GM23338 (cell line): Measurements from ENCODE around the gene ERC1. TPM values are rescaled to one million over a fixed set of nuclear protein-coding genes. Genes with fewer than 3 reads are reported as not detected.

ENCODE experiments used
- ATAC-seq: fragments of 200-7000 bp; cut with Tn5 transposase; 3 replicates; pipeline ENCODE4 v1.9.1; 2020
- DNase-seq: peaks from one replicate; pipeline ENCODE4 v3.0.0-alpha.2; 2015; ENCODE audit warnings: low spot score
- H2AFZ ChIP-seq: fragments of 200-600 bp; sonication (generic); 2 replicates; pipeline ENCODE4 v1.8.0; 2016; ENCODE audit warnings: antibody characterized with exemption, mild to moderate bottlenecking, moderate library complexity
- H3F3A ChIP-seq: fragments of 200-600 bp; sonication (generic); replicated peaks from 2 replicates; pipeline ENCODE4 v1.8.0; 2017; ENCODE audit warnings: antibody characterized with exemption, mixed run types, low read depth
- H3K27ac ChIP-seq: fragments of 200-600 bp; sonication (generic); 2 replicates; pipeline ENCODE4 v1.6.1; 2016; ENCODE audit warnings: low read depth
- H3K27me3 ChIP-seq: fragments of 200-600 bp; sonication (generic); 2 replicates; pipeline ENCODE4 v1.8.0; 2016; ENCODE audit warnings: mild to moderate bottlenecking, mixed run types, moderate library complexity; ENCODE audit not compliant: insufficient read depth
- H3K36me3 ChIP-seq: fragments of 200-600 bp; sonication (generic); 2 replicates; pipeline ENCODE4 v1.8.0; 2016; ENCODE audit warnings: mild to moderate bottlenecking; ENCODE audit not compliant: insufficient read depth
- H3K4me1 ChIP-seq: fragments of 200-600 bp; sonication (generic); 2 replicates; pipeline ENCODE4 v1.8.0; 2016; ENCODE audit warnings: mild to moderate bottlenecking, moderate library complexity; ENCODE audit not compliant: insufficient read depth
- H3K4me2 ChIP-seq: fragments of 200-600 bp; sonication (generic); 2 replicates; pipeline ENCODE4 v1.7.1; 2017; ENCODE audit warnings: mixed run types
- H3K4me3 ChIP-seq: fragments of 200-600 bp; sonication (generic); 2 replicates; pipeline ENCODE4 v1.6.1; 2016; ENCODE audit warnings: mixed run types
- H3K79me2 ChIP-seq: fragments of 200-600 bp; sonication (generic); replicated peaks from 2 replicates; pipeline ENCODE4 v1.8.0; 2017; ENCODE audit warnings: mild to moderate bottlenecking; ENCODE audit not compliant: insufficient read depth
- H3K9me2 ChIP-seq: fragments of 200-600 bp; sonication (generic); 2 replicates; pipeline ENCODE4 v1.8.0; 2017; ENCODE audit not compliant: insufficient read depth
- H4K20me1 ChIP-seq: fragments of 200-600 bp; sonication (generic); replicated peaks from 2 replicates; pipeline ENCODE4 v1.8.0; 2017; ENCODE audit warnings: mild to moderate bottlenecking; ENCODE audit not compliant: insufficient read depth
- H3K27ac Mint-ChIP-seq: 2 replicates; pipeline ENCODE4 v1.8.0; 2020; ENCODE audit warnings: inconsistent platforms, mild to moderate bottlenecking, moderate library complexity, mixed read lengths
- H3K27me3 Mint-ChIP-seq: 3 replicates; pipeline ENCODE4 v1.8.0; 2022; ENCODE audit warnings: low read depth, mild to moderate bottlenecking, moderate library complexity, mixed read lengths, inconsistent platforms; ENCODE audit not compliant: insufficient read depth, poor library complexity
- H3K36me3 Mint-ChIP-seq: 3 replicates; pipeline ENCODE4 v1.8.0; 2021; ENCODE audit warnings: low read depth, mild to moderate bottlenecking, inconsistent platforms, moderate library complexity, mixed read lengths
- H3K4me1 Mint-ChIP-seq: 3 replicates; pipeline ENCODE4 v1.8.0; 2020; ENCODE audit warnings: mild to moderate bottlenecking, inconsistent platforms, mixed read lengths
- H3K4me3 Mint-ChIP-seq: 3 replicates; pipeline ENCODE4 v1.8.0; 2021; ENCODE audit warnings: moderate library complexity, mild to moderate bottlenecking, inconsistent platforms, mixed read lengths
- H3K9me3 Mint-ChIP-seq: 3 replicates; pipeline ENCODE4 v1.8.0; 2020; ENCODE audit warnings: moderate library complexity, mild to moderate bottlenecking, inconsistent platforms, mixed read lengths
- CREB1 ChIP-seq: fragments of 250-450 bp; sonication (Bioruptor Pico); IDR thresholded peaks from 2 replicates; pipeline ENCODE4 v1.5.0; 2020; ENCODE audit warnings: low read depth, mild to moderate bottlenecking, moderate library complexity
- JUNB ChIP-seq: IDR thresholded peaks from one replicate; pipeline ENCODE4 v1.6.1; 2016; ENCODE audit warnings: antibody characterized with exemption; ENCODE audit not compliant: unreplicated experiment
- NANOG ChIP-seq: IDR thresholded peaks from 2 replicates; pipeline ENCODE4 v1.6.1; 2016; ENCODE audit warnings: antibody characterized with exemption, borderline replicate concordance
- ZNF114 ChIP-seq: fragments of 250-450 bp; sonication (Bioruptor Pico); IDR thresholded peaks from 2 replicates; pipeline ENCODE4 v1.5.0; 2020; ENCODE audit warnings: mild to moderate bottlenecking, moderate library complexity
- ZNF331 ChIP-seq: fragments of 250-450 bp; sonication (Bioruptor Pico); IDR thresholded peaks from 2 replicates; pipeline ENCODE4 v1.5.0; 2020; ENCODE audit warnings: low read depth, mild to moderate bottlenecking, moderate library complexity
- ZNF462 ChIP-seq: fragments of 250-450 bp; sonication (Bioruptor Pico); IDR thresholded peaks from 2 replicates; pipeline ENCODE4 v1.5.0; 2020; ENCODE audit warnings: mild to moderate bottlenecking, moderate library complexity
- polyA plus RNA-seq: library from polyadenylated mRNA; unstranded; fragments of >200 nt; fragmentation: Nextera tagmentation; extraction: Ambion mirVana; gene quantifications from 2 replicates; pipeline ENCODE4 v1.2.1, GENCODE V29; 2016
- total RNA-seq: library from RNA; depleted of rRNA; stranded (reverse); fragments of >200 nt; shearing (Covaris generic); gene quantifications from 2 replicates; pipeline ENCODE4 v1.2.3, GENCODE V29; 2014
- TF ChIP-seq, protein P1 (sequence below): IDR thresholded peaks from 2 replicates; pipeline ENCODE4 v1.6.1; 2016; ENCODE audit warnings: antibody characterized with exemption
- TF ChIP-seq, protein P2 (sequence below): IDR thresholded peaks from one replicate; pipeline ENCODE4 v1.6.1; 2018; ENCODE audit warnings: antibody characterized with exemption; ENCODE audit not compliant: unreplicated experiment
- TF ChIP-seq, protein P3 (sequence below), 2 experiments: fragments of 200-600 bp in 1 of 2; sonication (generic) in 1 of 2; conservative IDR thresholded peaks; 2 replicates each; pipeline versions ENCODE4 v1.5.1 to v1.6.1; 2016 to 2017; ENCODE audit warnings: antibody characterized with exemption in 2 of 2, low read depth in 2 of 2, mild to moderate bottlenecking in 2 of 2, moderate library complexity in 1 of 2

The ERC1 gene
- total and polyA plus RNA-seq, 2 experiments from 2014 or later: 28.1 to 35.3 TPM

- no peak for TF ChIP-seq CREB1
Measured at GRCh38 chr12:1350934-1351240, 359.9 kb downstream of the ERC1 start (continued).

DNA sequence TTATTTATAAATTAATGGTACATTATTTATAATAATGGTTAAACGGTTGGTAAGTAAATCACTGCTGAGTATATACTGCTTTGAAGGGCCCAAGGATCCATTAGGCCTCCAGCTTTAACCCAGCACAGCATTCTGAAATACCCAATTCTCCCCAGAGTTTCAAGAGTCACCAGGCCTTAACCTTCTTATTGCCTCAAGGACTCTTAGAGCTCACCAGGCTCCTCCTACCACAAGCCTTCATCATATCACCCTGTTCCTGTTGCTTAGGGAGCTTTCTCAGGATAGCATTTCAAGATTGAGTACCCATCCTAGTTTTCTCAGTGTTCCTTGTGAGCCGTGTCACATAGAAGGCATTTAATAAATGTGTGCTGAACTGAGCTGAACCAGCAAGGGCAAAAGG is 360.9 kb downstream of the ERC1 start:
- TF ChIP-seq, protein P1, sequence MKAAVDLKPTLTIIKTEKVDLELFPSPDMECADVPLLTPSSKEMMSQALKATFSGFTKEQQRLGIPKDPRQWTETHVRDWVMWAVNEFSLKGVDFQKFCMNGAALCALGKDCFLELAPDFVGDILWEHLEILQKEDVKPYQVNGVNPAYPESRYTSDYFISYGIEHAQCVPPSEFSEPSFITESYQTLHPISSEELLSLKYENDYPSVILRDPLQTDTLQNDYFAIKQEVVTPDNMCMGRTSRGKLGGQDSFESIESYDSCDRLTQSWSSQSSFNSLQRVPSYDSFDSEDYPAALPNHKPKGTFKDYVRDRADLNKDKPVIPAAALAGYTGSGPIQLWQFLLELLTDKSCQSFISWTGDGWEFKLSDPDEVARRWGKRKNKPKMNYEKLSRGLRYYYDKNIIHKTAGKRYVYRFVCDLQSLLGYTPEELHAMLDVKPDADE: no peak
- TF ChIP-seq ZNF462 (CRISPR knock-in tag): no peak
- TF ChIP-seq ZNF114 (CRISPR knock-in tag): no peak
- TF ChIP-seq JUNB: no peak
- no peak for TF ChIP-seq ZNF331
- TF ChIP-seq, protein P2, sequence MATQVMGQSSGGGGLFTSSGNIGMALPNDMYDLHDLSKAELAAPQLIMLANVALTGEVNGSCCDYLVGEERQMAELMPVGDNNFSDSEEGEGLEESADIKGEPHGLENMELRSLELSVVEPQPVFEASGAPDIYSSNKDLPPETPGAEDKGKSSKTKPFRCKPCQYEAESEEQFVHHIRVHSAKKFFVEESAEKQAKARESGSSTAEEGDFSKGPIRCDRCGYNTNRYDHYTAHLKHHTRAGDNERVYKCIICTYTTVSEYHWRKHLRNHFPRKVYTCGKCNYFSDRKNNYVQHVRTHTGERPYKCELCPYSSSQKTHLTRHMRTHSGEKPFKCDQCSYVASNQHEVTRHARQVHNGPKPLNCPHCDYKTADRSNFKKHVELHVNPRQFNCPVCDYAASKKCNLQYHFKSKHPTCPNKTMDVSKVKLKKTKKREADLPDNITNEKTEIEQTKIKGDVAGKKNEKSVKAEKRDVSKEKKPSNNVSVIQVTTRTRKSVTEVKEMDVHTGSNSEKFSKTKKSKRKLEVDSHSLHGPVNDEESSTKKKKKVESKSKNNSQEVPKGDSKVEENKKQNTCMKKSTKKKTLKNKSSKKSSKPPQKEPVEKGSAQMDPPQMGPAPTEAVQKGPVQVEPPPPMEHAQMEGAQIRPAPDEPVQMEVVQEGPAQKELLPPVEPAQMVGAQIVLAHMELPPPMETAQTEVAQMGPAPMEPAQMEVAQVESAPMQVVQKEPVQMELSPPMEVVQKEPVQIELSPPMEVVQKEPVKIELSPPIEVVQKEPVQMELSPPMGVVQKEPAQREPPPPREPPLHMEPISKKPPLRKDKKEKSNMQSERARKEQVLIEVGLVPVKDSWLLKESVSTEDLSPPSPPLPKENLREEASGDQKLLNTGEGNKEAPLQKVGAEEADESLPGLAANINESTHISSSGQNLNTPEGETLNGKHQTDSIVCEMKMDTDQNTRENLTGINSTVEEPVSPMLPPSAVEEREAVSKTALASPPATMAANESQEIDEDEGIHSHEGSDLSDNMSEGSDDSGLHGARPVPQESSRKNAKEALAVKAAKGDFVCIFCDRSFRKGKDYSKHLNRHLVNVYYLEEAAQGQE: no peak
- TF ChIP-seq CREB1: no peak
- TF ChIP-seq, protein P3, sequence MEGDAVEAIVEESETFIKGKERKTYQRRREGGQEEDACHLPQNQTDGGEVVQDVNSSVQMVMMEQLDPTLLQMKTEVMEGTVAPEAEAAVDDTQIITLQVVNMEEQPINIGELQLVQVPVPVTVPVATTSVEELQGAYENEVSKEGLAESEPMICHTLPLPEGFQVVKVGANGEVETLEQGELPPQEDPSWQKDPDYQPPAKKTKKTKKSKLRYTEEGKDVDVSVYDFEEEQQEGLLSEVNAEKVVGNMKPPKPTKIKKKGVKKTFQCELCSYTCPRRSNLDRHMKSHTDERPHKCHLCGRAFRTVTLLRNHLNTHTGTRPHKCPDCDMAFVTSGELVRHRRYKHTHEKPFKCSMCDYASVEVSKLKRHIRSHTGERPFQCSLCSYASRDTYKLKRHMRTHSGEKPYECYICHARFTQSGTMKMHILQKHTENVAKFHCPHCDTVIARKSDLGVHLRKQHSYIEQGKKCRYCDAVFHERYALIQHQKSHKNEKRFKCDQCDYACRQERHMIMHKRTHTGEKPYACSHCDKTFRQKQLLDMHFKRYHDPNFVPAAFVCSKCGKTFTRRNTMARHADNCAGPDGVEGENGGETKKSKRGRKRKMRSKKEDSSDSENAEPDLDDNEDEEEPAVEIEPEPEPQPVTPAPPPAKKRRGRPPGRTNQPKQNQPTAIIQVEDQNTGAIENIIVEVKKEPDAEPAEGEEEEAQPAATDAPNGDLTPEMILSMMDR (conservative IDR thresholded peaks at IDR 0.05; ENCODE audit: low read depth in 2 of 2): no peak
- TF ChIP-seq NANOG: no peak

More for the DNA sequence above, 360.9 kb downstream of the ERC1 start:
- Histone ChIP-seq H3K4me2 (no peak overlapping the region), H4K20me1 (peaks cover 7% of the 10 kb centered on the region; the same call in 1 of the 2 replicates), H2AFZ (no peak overlapping the region), H3K27ac (no peak overlapping the region), H3F3A (no peaks in the 10 kb centered on the region), H3K36me3 (no peaks in the 10 kb centered on the region), H3K4me1 (no peaks in the 10 kb centered on the region), H3K27me3 (no peaks in the 10 kb centered on the region), H3K79me2 (no peaks in the 10 kb centered on the region), H3K4me3 (no peak overlapping the region), H3K9me2 (no peaks in the 10 kb centered on the region)
- no peaks in the 10 kb centered on the region for H3K36me3 Mint-ChIP-seq
- H3K27me3 Mint-ChIP-seq: peaks cover 3% of the 10 kb centered on the region
- H3K27ac Mint-ChIP-seq: no peak overlapping the region
- ATAC-seq (no peak), DNase-seq (no peak)
- peaks cover 7% of the 10 kb centered on the region; the same call in 2 of the 3 replicates for H3K4me1 Mint-ChIP-seq
- H3K4me3 Mint-ChIP-seq: no peak overlapping the region
- H3K9me3 Mint-ChIP-seq: no peaks in the 10 kb centered on the region
